Omental fat pad (tissue), 4 donors: ENCODE data around the gene HAGH. TPM values are rescaled to one million over a fixed set of nuclear protein-coding genes. Genes with fewer than 3 reads are reported as not detected.

Experiments
- ATAC-seq: fragments of 150-250 bp; one replicate; pipeline ENCODE4 v1.9.1; 2016; ENCODE audit warnings: mild to moderate bottlenecking, moderate library complexity; ENCODE audit not compliant: low FRiP score
- DNase-seq: peaks from one replicate; pipeline ENCODE4 v3.0.0-alpha.2; 2019; ENCODE audit warnings: low spot score
- CTCF ChIP-seq, 3 donors: fragments of 450-650 bp; IDR thresholded peaks; one replicate each; pipeline ENCODE4 v1.5.1; 2016 to 2017; ENCODE audit warnings: antibody characterized with exemption in 3 of 3, mild to moderate bottlenecking in 3 of 3, moderate library complexity in 2 of 3
- total RNA-seq, 4 donors: library from RNA; depleted of rRNA; stranded (reverse); fragments of >200 nt; gene quantifications; one replicate each; pipeline ENCODE4 v1.1.0, GENCODE V29; 2016

HAGH gene
- total RNA-seq, 4 donors from 2014 or later, result 69.8 to 130 (median 81.5) TPM

- TF ChIP-seq CTCF (IDR thresholded peaks at IDR 0.05), result no peak
- DNase-seq (no peak), ATAC-seq (peak; percentile 69)
Observed at GRCh38 chr16:1770328-1771187, 56.1 kb downstream of the HAGH start.

- ATAC-seq (no peak), DNase-seq (no peak)
- TF ChIP-seq CTCF (IDR thresholded peaks at IDR 0.05), result no peak
Observed at GRCh38 chr16:1769402-1770300, 57.0 kb downstream of the HAGH start.

- ATAC-seq (no peak), DNase-seq (no peak)
- no peak for TF ChIP-seq CTCF (IDR thresholded peaks at IDR 0.05)
Observed at GRCh38 chr16:1768767-1769401, 57.7 kb downstream of the HAGH start.

GRCh38 chr16:1768061-1768766, 58.4 kb downstream of the HAGH start:
- ATAC-seq (no peak), DNase-seq (no peak)
- no peak for TF ChIP-seq CTCF (IDR thresholded peaks at IDR 0.05)

GRCh38 chr16:1767116-1767994, 59.3 kb downstream of the HAGH start:
- TF ChIP-seq CTCF (IDR thresholded peaks at IDR 0.05), result no peak
- no peak for DNase-seq
- no peak for ATAC-seq
